H54 (cell line): ENCODE data around the gene PABPN1.
"Not testable (repeated sequence)": the region's sequence is repeated elsewhere in the genome, so short reads cannot be mapped to it uniquely, and the experiment has no call there.

ENCODE experiments used
- DNase-seq: peaks from one replicate; pipeline ENCODE4 v3.0.0; 2011; ENCODE audit warnings: low spot score, mixed read lengths; ENCODE audit not compliant: insufficient read length
- FAIRE-seq: peaks from 3 replicates; lab custom pipeline; 2011; peaks lifted over from hg19 to GRCh38; lab: Jason Lieb, UNC
- POLR2A ChIP-seq: IDR thresholded peaks from 2 replicates; pipeline ENCODE4 v1.6.1; 2011; ENCODE audit warnings: low read depth, mild to moderate bottlenecking, low read length

Gene PABPN1

DNA sequence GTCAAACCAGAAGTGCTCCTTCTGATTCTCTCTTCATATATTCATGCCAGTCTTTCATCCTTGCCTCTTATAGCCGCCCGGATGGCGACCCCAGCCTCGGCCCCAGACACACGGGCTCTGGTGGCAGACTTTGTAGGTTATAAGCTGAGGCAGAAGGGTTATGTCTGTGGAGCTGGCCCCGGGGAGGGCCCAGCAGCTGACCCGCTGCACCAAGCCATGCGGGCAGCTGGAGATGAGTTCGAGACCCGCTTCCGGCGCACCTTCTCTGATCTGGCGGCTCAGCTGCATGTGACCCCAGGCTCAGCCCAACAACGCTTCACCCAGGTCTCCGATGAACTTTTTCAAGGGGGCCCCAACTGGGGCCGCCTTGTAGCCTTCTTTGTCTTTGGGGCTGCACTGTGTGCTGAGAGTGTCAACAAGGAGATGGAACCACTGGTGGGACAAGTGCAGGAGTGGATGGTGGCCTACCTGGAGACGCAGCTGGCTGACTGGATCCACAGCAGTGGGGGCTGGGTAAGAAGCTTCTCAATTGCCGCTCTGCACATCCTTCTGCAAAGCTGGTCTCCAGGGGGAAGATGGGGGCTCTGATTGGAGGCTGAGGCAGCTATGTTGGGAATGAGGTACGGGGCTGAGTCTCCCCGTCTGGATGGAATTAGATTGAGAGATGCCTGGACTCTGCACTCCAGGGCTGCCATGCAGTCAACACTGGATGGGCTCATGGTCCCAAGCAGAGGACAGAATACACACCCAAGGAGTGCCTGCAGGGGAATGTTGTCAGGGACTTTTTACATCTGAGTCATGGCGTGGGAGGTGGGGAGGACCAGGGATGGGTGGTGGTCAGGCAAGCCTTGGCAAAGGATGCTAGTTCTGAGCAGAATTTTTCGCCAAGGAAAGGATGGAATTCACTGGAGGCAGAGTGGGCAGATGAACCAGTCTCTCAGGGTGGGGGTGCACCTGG is 13.3 kb upstream of the PABPN1 start:
- TF ChIP-seq POLR2A = no peak
- FAIRE-seq = no peak
- DNase-seq = no peak

DNA sequence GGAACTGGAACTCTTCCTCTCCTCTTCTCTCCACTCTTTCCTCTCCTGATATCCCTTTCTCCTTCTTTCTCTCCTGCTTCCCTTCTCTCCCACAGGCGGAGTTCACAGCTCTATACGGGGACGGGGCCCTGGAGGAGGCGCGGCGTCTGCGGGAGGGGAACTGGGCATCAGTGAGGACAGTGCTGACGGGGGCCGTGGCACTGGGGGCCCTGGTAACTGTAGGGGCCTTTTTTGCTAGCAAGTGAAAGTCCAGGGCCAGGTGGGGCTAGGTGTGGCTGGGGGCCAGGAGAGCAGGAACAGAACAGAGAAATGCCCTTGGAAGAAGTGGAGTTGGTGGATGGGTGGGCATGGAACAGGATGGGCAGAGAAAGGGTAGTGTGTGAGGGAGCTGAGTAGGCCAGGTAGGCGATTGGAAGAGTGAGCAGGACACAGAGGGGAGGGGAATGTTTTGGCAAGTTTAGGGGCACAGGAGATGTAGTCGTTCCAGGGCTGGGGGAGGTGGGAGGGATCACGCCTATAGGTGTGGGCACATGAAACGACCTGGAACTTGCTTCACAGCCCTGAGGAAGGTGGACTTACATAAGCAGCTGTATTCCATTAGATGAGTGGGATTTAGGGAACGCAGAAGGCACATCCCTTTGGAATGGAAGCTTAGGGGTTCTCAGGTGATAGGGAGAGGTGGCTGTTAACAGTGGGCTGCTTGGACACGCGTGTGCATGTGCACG is 12.4 kb upstream of the PABPN1 start:
- no peak for FAIRE-seq
- DNase-seq = no peak
- TF ChIP-seq POLR2A = no peak

DNA sequence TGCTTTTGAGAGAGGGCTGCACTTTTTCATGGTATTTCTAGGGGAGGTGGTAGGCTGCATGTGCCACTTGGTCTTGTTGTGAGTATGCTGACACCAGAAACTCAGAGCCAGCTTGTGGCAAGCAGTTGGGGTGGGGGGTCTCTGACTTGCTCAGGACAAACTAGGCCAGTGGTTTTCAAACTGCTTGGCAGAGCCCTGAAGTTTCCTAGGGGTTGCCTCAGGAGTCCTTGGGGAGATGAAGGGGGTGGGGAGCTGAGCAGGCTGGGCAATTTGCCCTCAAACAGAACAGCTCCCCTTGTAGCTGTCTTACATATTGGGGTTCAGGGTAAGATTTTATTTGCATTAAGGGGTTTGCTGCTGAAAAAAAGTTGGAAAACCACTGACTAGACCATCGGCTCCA is 10.7 kb upstream of the PABPN1 start:
- no peak for FAIRE-seq

DNA sequence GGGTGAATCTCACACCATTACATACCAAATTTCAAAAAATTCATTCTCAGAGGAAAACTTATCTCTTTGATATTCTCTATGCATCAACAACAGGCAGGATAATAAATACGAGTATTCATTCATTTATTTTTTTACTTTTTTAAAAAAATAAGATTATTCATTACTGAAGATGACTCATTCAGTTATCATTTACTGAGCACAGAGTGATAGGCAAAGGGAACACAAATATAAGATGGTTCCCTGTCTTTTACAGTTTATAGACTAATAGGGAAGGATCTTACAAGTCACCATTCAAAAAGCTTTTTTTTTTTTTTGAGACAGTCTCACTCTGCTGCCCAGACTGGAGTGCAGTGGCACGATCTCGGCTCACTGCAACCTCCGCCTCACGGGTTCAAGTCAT is 5.0 kb upstream of the PABPN1 start:
- DNase-seq (no peak), FAIRE-seq (no peak)
- TF ChIP-seq POLR2A = no peak

More for the DNA sequence above, 10.7 kb upstream of the PABPN1 start:
- no peak for TF ChIP-seq POLR2A
- no peak for DNase-seq

DNA sequence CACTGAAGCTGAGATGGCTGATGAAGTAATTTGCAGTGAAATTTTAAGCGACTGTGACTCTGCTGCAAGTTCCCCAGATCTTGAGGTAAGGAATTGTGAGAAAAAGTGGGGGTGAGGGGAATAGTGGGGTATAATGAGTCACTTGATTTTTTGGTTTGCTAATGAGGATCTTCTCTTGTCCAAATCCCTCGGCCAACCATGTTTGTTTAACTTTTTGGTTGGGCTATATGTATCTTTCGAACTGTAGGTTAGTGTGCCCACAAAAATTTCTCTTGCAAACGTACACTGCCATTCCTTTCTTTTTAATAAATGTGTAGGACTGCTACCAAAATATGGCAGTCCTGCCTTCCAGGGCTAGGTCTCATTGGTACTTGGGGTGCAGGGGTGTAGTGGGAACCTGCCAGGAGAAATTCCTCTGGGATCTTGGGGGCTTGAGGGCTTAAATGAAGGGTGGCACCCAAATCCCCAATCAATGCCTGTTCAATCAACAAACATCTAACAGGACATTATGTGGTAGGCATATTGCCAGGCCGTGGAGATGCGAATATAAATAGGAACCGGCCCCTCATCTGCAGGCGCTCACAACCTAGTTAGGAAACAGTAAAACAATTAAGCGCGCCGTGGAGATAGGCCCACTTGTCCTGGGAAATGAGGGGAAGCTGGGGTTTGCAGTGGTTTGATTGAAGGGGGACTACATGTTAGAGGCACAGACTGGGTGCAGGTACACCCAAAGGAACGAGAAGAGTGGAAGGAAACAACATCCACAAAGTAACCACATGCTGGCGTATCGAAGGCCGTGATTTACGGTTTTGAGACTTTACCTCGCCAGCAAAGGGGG is 1.3 kb upstream of the PABPN1 start:
- FAIRE-seq = no peak
- TF ChIP-seq POLR2A = no peak
- DNase-seq = no peak

DNA sequence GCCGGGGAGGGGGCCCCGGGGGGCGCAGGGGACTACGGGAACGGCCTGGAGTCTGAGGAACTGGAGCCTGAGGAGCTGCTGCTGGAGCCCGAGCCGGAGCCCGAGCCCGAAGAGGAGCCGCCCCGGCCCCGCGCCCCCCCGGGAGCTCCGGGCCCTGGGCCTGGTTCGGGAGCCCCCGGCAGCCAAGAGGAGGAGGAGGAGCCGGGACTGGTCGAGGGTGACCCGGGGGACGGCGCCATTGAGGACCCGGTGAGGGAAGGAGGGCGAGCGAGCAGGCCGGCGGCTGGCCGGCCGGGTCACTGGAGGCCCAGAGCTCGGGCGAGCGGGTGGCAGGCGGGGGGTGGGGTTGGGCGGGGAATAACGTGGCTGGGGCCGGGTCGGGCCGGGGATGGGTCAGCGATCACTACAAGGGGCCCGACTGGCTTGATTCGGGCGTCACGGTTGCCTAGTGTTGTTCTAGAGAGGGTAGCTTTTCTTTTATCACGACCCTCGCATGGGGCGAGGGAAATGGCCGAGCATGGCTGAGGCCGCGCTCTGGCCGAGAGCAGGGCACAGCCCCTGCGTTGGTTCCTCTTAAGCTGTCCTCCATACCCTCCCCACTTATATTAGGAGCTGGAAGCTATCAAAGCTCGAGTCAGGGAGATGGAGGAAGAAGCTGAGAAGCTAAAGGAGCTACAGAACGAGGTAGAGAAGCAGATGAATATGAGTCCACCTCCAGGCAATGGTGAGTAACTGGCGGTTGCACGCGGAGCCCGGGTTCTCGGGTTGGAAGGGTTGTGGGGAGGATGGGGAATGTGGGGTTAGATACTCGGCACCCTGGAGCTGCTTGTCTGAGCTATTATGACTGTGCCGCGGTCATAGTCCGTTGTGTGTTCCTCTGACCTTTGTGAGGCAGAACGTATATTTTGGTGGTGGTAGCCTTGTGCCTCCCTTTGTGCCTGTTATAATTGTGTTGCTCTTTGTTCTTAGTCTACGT is 603 bp downstream of the PABPN1 start:
- peak; percentile 28 for DNase-seq
- TF ChIP-seq POLR2A = no peak
- no peak for FAIRE-seq

DNA sequence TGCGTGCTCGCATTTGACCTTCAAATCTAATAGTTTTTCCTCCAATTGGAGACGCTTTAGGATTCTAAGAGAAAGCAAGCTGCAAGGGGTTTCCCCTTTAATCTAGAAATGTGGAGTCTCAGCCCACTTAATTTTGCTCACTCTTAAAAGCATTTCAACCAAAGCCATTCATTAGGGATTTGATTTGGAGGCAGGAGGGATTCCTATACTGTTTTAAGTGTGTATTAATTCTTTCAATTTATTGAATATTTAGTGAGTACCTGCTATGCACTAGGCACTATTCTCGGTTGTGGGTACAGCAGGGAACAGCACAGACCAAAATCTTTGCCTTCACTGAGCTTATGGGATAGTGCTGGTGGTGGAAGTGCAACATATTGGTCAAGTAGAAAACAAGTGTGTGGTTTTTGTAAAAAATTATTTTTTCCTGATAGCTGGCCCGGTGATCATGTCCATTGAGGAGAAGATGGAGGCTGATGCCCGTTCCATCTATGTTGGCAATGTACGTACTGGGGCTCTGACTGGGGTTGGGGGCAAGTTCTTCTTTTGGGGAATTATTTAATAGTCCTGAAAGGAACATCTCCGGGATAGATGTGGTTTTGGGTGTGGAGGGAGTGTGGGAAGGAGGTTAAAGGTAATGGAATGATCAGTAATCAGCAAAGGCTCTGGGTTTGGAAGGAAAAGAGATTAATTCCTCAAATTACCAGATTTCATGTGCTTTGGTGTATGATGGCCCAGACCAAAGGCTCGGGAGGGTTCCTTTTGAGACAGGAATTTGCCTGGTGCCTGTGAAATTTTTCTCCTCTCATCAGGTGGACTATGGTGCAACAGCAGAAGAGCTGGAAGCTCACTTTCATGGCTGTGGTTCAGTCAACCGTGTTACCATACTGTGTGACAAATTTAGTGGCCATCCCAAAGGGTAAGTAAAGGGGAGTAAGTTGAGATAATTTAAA is 1.6 kb downstream of the PABPN1 start:
- no peak for TF ChIP-seq POLR2A
- no peak for FAIRE-seq
- no peak for DNase-seq

DNA sequence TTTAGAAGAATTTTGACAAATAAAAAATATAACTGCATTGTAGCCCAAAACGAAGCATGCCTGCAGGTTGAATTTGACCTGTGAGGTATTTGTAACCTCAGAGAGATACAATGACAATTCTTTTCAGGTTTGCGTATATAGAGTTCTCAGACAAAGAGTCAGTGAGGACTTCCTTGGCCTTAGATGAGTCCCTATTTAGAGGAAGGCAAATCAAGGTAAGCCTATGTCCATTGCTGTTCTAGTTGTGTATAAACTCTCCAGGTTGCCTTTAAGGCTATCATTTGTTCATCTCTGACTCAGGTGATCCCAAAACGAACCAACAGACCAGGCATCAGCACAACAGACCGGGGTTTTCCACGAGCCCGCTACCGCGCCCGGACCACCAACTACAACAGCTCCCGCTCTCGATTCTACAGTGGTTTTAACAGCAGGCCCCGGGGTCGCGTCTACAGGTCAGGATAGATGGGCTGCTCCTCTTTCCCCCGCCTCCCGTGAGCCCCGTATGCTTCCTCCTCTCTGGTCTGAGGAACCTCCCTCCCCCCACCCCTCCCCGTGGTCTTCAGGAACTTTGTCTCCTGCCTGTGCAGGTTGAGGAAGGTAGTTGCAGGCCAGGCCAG is 2.7 kb downstream of the PABPN1 start:
- no peak for DNase-seq
- no peak for TF ChIP-seq POLR2A
- no peak for FAIRE-seq

DNA sequence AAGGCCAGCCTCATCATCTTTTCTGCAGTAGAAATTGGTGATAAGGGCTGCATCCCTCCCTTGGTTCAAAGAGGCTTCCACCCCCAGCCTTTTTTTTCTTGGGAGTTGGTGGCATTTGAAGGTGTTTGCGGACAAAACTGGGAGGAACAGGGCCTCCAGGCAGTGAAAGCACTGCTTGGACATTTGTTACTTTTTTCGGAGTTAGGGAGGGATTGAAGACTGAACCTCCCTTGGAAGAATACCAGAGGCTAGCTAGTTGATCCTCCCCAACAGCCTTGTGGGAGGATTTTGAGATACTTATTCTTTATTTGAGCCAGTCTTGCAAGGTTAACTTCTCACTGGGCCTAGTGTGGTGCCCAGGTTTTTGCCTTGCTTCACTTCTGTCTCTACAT is 3.2 kb downstream of the PABPN1 start:
- TF ChIP-seq POLR2A = no peak
- DNase-seq = no peak
- no peak for FAIRE-seq

DNA sequence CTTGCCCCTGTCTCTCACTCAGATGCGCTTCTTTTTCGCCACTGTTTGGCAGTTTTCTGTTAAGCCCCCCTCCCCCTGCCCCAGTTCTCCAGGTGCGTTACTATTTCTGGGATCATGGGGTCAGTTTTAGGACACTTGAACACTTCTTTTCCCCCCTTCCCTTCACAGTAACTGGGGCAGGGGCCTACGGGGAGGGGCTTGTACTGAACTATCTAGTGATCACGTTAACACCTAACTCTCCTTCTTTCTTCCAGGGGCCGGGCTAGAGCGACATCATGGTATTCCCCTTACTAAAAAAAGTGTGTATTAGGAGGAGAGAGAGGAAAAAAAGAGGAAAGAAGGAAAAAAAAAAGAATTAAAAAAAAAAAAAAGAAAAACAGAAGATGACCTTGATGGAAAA is 3.7 kb downstream of the PABPN1 start:
- no peak for TF ChIP-seq POLR2A
- DNase-seq (no peak), FAIRE-seq (no peak)

DNA sequence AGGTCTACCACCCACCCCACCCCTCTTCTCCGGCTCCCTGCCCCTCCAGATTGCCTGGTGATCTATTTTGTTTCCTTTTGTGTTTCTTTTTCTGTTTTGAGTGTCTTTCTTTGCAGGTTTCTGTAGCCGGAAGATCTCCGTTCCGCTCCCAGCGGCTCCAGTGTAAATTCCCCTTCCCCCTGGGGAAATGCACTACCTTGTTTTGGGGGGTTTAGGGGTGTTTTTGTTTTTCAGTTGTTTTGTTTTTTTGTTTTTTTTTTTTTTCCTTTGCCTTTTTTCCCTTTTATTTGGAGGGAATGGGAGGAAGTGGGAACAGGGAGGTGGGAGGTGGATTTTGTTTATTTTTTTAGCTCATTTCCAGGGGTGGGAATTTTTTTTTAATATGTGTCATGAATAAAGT is 4.5 kb downstream of the PABPN1 start:
- DNase-seq, FAIRE-seq: not testable (repeated sequence)
